Activated naive CD4-positive, alpha-beta T cell treated with anti-CD3 and anti-CD28 coated beads for 36 hours (primary cell): ENCODE data around the gene GPC5. TPM values are rescaled to one million over a fixed set of nuclear protein-coding genes. Genes with fewer than 3 reads are reported as not detected.

Experiments used
- CTCF ChIA-PET: fragments of 350-600 bp; sonication (Branson Sonifier 250); formaldehyde crosslinking; loops from one replicate; lab custom pipeline; 2021; ENCODE audit warnings: antibody characterized with exemption; lab: Charles Lee
- DNase-seq: peaks from one replicate; pipeline ENCODE4 v3.0.0-alpha.2; 2020
- H3K27ac Mint-ChIP-seq: one replicate; pipeline ENCODE4 v1.8.0; 2021; ENCODE audit warnings: mild to moderate bottlenecking, mixed read lengths
- H3K27me3 Mint-ChIP-seq: one replicate; pipeline ENCODE4 v1.8.0; 2021; ENCODE audit warnings: low read depth, mixed read lengths
- H3K36me3 Mint-ChIP-seq: one replicate; pipeline ENCODE4 v1.8.0; 2021; ENCODE audit warnings: low read depth, mixed read lengths
- H3K4me1 Mint-ChIP-seq: one replicate; pipeline ENCODE4 v1.8.0; 2021; ENCODE audit warnings: low read depth, mixed read lengths
- H3K4me3 Mint-ChIP-seq: one replicate; pipeline ENCODE4 v1.8.0; 2021; ENCODE audit warnings: mild to moderate bottlenecking, moderate library complexity, mixed read lengths
- H3K9me3 Mint-ChIP-seq: one replicate; pipeline ENCODE4 v1.8.0; 2021; ENCODE audit warnings: mixed read lengths
- intact Hi-C: fragments of 100-400 bp; cut with micrococcal nuclease; formaldehyde crosslinking; loops from one replicate; pipeline ENCODE4 v1.15.1; 2023
- total RNA-seq, 2 experiments: library from RNA; stranded (reverse); gene quantifications; one replicate each; pipeline ENCODE4 v1.2.3, GENCODE V29; 2021

Gene GPC5
- total RNA-seq, 2 experiments from 2014 or later, result 0.38 to 0.40 TPM

DNA sequence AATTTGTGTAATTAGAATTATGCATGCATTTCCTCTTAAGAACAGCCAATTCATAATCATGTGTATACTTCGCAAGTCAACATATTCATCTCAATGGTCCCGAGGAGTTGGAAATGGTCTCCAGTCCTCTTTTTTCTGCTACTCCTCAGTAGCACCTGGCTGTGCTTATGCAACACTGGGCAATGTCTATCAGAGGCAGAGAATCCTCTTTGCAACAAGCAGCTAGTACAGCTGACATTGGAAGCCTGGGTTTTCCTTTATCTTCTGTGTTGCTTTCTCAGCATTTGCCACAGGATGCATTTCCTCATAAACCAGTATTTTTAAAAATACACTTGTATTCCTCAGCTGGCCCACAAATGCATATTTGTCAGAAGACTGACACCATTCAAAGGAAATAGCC is 1422.9 kb downstream of the GPC5 start:
- no peak overlapping the region for H3K4me3 Mint-ChIP-seq
- no peak for DNase-seq
- H3K36me3 Mint-ChIP-seq, result no peaks in the 10 kb centered on the region
- H3K27ac Mint-ChIP-seq, result no peak overlapping the region
- H3K9me3 Mint-ChIP-seq, result no peaks in the 10 kb centered on the region
- H3K27me3 Mint-ChIP-seq, result no peaks in the 10 kb centered on the region
- CTCF ChIA-PET, result no interaction called here
- intact Hi-C loops, result no loop called here
- H3K4me1 Mint-ChIP-seq, result no peaks in the 10 kb centered on the region

DNA sequence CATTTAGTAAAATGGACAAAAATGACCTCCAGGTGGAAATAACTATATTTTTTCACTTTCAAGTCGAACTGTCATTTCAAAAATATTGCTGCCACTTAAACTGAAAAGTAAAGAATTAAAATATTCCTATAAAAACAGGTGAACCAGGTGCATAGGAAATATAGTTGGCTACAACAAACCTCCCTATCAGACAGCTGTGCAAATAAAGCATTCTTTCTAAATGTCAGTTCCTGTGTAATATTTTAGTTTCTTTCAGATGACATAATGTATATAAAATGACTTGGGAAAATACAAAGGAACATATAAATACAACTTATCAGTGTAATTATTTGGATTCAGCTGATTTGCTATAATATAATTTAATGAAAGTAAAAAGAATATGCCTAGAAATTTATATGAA is 1424.6 kb downstream of the GPC5 start:
- Mint-ChIP-seq H3K36me3 (no peaks in the 10 kb centered on the region), H3K4me3 (no peak overlapping the region), H3K27ac (no peak overlapping the region), H3K4me1 (no peaks in the 10 kb centered on the region), H3K9me3 (no peaks in the 10 kb centered on the region), H3K27me3 (no peaks in the 10 kb centered on the region)
- intact Hi-C loops, result no loop called here
- CTCF ChIA-PET, result interaction anchor here (0.6 kb wide), 1 partner anchor 22 kb away, joined by 4 read pairs; no protein-coding TSS in a partner anchor
- no peak for DNase-seq

DNA sequence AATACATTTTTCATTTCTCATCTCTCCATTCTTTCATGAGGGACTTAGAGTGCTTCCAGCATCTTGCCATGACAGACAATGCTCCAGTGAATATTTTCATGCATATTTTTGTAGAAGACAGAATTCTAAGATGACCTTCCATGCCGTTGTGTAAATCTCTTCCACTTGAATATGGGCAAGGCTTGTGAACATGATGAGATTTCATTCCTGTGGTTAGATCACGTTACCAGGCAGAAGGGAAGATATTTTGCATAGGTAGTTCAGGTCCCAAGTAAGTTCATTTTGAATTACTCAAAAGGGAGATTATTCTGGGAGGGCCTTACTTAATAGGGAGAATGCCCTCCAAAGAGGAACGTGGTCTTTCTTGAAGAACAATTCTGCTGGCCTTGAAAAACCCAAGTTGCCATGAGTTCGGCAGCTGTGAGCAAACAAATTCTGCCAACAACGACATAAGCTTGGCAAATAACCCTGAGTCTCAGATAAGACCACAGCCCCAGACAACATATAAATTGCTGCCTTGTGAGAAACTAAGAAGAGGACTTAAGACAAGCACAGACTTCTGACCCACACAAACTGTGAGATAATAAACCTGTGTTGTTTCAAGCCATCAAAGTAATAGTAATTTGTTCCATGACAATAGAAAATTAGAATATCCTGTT is 1427.6 kb downstream of the GPC5 start:
- no peaks in the 10 kb centered on the region for H3K36me3 Mint-ChIP-seq
- DNase-seq, result no peak
- intact Hi-C loops, result no loop called here
- no peaks in the 10 kb centered on the region for H3K27me3 Mint-ChIP-seq
- CTCF ChIA-PET, result no interaction called here
- H3K4me1 Mint-ChIP-seq, result no peaks in the 10 kb centered on the region
- H3K9me3 Mint-ChIP-seq, result no peaks in the 10 kb centered on the region
- no peak overlapping the region for H3K4me3 Mint-ChIP-seq
- no peak overlapping the region for H3K27ac Mint-ChIP-seq

DNA sequence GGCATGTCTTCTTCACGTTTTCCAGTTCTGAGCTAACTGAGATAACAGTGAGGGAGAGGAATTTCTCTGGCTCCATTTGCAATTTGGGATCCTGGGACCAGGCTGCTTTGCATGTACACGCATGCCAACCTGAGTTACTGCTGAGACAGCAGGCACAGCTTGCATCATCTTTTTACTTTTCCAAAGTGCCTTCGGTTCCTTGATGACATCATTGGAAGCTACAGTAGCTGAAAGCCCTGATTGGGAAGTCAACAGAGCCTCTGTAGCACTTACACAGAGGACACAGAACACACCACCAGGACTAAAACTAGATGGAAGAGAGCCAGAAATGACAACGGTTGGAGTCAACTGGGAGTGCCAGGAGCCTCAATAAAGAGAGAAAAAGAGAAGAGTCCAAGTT is 1429.1 kb downstream of the GPC5 start:
- intact Hi-C loops, result no loop called here
- H3K9me3 Mint-ChIP-seq, result no peaks in the 10 kb centered on the region
- no peaks in the 10 kb centered on the region for H3K27me3 Mint-ChIP-seq
- H3K4me1 Mint-ChIP-seq, result no peaks in the 10 kb centered on the region
- CTCF ChIA-PET, result no interaction called here
- H3K27ac Mint-ChIP-seq, result no peak overlapping the region
- H3K4me3 Mint-ChIP-seq, result no peak overlapping the region
- no peaks in the 10 kb centered on the region for H3K36me3 Mint-ChIP-seq
- DNase-seq, result no peak

DNA sequence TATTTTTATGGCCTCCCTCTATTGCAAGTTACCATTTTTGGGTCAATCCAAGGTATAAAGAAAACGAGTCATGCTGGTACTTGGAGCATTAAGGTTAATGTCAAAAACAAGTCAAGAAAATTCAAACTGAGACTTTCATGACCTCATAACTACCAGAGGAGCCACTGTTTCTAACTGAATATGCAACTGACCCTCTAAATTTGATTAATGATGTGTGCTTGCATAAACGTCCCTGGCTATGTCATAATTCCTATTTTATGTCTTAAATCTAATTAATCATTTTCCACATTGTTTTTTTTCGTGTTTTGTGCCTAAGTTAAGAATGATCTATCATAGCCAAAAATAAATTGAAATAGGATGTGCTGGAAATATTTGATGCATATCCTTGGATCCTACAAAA is 1431.5 kb downstream of the GPC5 start:
- intact Hi-C loops, result no loop called here
- Mint-ChIP-seq H3K27me3 (no peaks in the 10 kb centered on the region), H3K4me3 (no peak overlapping the region), H3K27ac (no peak overlapping the region), H3K36me3 (no peaks in the 10 kb centered on the region), H3K4me1 (no peaks in the 10 kb centered on the region), H3K9me3 (no peaks in the 10 kb centered on the region)
- CTCF ChIA-PET, result no interaction called here
- DNase-seq, result no peak

DNA sequence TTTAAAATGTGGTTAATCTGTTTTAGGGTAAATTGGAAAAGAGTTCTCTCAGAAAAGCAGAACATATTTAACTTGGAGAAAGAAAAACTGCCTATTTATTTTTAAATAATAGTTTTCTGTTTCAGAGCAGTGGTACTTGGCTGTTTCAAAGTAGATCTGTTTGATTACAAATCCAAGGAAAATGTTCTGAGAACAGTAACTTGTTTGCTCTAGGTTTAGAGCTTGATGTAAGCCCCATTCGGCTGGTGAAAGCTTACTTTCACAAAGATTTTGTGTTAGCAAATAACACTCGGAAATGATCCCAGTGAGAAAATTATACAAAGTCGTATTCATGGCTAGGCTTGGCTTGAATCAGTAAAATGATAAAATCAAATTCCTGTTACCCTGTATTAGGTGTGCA is 1432.4 kb downstream of the GPC5 start:
- Mint-ChIP-seq H3K36me3 (no peaks in the 10 kb centered on the region), H3K27ac (no peak overlapping the region), H3K4me1 (no peaks in the 10 kb centered on the region), H3K9me3 (peaks cover 1% of the 10 kb centered on the region), H3K27me3 (no peaks in the 10 kb centered on the region), H3K4me3 (no peak overlapping the region)
- CTCF ChIA-PET, result no interaction called here
- intact Hi-C loops, result no loop called here
- DNase-seq, result no peak

DNA sequence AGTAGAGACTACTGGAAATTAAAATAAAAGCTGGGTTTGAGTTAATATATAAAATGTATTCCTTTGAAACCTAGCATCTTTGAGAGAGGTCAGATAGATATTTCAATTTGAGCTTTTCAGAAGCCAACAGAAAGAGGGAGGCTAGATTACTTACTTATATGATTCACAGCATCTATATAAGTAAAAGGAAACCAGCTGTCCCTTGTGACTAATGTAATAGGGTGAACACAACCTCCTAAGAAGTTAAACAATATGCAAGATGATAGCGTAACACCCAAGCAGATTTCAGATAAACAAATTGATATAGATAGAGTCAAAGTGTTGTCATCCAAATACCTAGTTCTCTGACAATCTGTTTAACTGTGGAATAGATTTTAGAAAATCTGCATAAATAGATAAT is 1434.7 kb downstream of the GPC5 start:
- Mint-ChIP-seq H3K4me3 (no peak overlapping the region), H3K9me3 (peaks cover 1% of the 10 kb centered on the region), H3K36me3 (no peaks in the 10 kb centered on the region), H3K4me1 (no peaks in the 10 kb centered on the region), H3K27me3 (no peaks in the 10 kb centered on the region), H3K27ac (no peak overlapping the region)
- CTCF ChIA-PET, result no interaction called here
- DNase-seq, result no peak
- intact Hi-C loops, result no loop called here

DNA sequence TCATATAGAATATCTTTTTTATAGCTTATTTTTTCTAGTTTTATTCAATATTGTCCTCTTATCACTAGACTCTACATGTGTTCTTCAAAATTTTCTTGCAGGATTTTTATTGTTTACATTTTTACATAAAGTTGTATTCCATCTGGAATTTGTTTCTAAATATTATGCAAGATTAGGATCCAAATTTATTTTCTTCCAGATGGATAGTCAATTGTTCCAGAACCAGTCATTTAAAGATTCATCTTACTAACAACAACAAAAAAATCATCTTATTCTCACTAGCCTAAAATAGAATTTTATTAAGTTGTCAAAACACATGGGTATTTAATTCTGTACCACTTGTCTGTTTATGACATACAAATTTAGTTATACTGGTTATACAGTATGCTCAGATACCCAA is 1437.8 kb downstream of the GPC5 start:
- no peaks in the 10 kb centered on the region for H3K36me3 Mint-ChIP-seq
- no peak overlapping the region for H3K4me3 Mint-ChIP-seq
- no peak overlapping the region for H3K27ac Mint-ChIP-seq
- peaks cover 1% of the 10 kb centered on the region for H3K9me3 Mint-ChIP-seq
- CTCF ChIA-PET, result no interaction called here
- DNase-seq, result no peak
- no peaks in the 10 kb centered on the region for H3K27me3 Mint-ChIP-seq
- no peaks in the 10 kb centered on the region for H3K4me1 Mint-ChIP-seq
- intact Hi-C loops, result no loop called here

DNA sequence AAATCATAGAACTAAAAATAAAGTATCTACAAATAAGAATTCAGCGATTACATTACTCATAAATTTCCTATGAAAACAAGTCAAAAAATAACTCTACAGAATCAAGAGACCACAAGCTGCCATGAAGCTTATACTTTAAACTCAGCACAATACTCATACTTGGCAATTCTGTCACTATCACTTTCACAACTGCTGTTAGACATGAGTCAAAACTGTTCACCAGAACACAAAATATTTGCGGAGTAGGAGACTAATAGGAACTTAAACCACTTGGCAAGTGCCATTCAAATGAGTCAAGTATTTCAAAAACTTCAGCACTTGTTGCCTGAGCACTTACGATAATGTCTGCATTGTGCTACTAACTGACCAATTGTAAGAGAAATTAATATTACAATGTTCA is 1440.4 kb downstream of the GPC5 start:
- CTCF ChIA-PET, result no interaction called here
- Mint-ChIP-seq H3K36me3 (no peaks in the 10 kb centered on the region), H3K27ac (no peak overlapping the region), H3K4me1 (no peaks in the 10 kb centered on the region), H3K9me3 (peaks cover 1% of the 10 kb centered on the region), H3K4me3 (no peak overlapping the region), H3K27me3 (no peaks in the 10 kb centered on the region)
- no peak for DNase-seq
- intact Hi-C loops, result no loop called here

DNA sequence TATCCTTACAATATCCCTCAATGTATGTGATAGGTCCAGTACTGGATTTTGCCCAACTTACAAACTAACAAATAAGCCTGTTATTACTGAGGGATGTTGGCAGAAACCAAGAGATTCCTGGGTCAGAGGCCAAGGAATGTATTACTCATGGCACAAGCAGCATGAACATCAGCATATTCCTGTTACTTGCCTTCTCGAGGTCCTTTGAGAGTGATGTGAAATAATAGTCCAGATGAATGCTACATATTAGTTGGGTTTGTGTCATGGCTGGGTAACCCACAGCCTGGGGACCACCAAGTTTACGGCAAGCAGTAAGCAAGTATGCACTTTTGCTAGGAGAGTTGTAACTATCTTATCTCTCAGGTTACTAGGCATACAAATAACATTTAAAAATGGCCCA is 1443.7 kb downstream of the GPC5 start:
- no peak for DNase-seq
- no peak overlapping the region for H3K27ac Mint-ChIP-seq
- no peaks in the 10 kb centered on the region for H3K4me1 Mint-ChIP-seq
- no peaks in the 10 kb centered on the region for H3K27me3 Mint-ChIP-seq
- H3K4me3 Mint-ChIP-seq, result no peak overlapping the region
- H3K9me3 Mint-ChIP-seq, result no peaks in the 10 kb centered on the region
- H3K36me3 Mint-ChIP-seq, result no peaks in the 10 kb centered on the region
- intact Hi-C loops, result no loop called here
- CTCF ChIA-PET, result no interaction called here

DNA sequence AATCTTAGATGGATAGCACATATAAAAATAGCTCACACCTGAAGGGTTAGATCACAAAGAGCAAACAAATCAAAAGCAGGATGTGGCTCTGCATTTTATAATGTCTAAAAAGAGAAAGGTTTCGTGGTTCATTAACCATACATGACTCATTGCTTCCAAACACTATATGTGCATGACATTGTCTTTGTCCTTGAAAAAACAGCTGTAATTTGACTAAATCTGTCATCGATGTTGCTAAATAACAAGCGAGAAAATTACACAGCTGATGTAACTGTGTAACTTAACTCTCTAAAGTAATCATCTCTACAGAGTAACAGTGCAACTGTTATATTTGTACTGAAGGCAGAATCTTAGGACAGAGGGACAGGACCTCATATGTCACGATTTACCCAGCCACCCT is 1445.1 kb downstream of the GPC5 start:
- Mint-ChIP-seq H3K9me3 (no peaks in the 10 kb centered on the region), H3K27ac (no peak overlapping the region), H3K27me3 (no peaks in the 10 kb centered on the region), H3K4me1 (no peaks in the 10 kb centered on the region), H3K36me3 (no peaks in the 10 kb centered on the region), H3K4me3 (no peak overlapping the region)
- intact Hi-C loops, result no loop called here
- no peak for DNase-seq
- CTCF ChIA-PET, result no interaction called here

DNA sequence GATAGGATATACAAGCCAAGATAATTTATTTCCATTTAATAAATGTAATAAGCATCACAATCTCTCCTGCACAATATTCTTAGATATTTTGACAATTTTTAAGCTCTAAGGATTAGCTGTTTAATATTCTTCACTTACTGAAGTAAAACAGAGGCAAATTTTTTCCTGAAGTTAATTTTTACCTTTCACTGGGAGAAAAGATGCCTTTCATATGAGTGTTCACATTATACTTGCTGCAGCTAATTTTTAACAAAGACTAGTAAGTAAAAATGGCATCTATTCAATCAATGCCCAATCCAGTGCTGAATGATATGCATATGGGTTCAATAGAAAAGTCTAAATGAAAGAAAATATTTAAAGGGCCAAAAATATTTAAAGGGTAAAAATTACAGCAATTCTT is 1451.0 kb downstream of the GPC5 start:
- no peak for DNase-seq
- no peaks in the 10 kb centered on the region for H3K36me3 Mint-ChIP-seq
- no peaks in the 10 kb centered on the region for H3K27me3 Mint-ChIP-seq
- H3K4me3 Mint-ChIP-seq, result no peak overlapping the region
- peaks cover 3% of the 10 kb centered on the region for H3K9me3 Mint-ChIP-seq
- H3K4me1 Mint-ChIP-seq, result no peaks in the 10 kb centered on the region
- CTCF ChIA-PET, result no interaction called here
- intact Hi-C loops, result no loop called here
- H3K27ac Mint-ChIP-seq, result no peak overlapping the region

DNA sequence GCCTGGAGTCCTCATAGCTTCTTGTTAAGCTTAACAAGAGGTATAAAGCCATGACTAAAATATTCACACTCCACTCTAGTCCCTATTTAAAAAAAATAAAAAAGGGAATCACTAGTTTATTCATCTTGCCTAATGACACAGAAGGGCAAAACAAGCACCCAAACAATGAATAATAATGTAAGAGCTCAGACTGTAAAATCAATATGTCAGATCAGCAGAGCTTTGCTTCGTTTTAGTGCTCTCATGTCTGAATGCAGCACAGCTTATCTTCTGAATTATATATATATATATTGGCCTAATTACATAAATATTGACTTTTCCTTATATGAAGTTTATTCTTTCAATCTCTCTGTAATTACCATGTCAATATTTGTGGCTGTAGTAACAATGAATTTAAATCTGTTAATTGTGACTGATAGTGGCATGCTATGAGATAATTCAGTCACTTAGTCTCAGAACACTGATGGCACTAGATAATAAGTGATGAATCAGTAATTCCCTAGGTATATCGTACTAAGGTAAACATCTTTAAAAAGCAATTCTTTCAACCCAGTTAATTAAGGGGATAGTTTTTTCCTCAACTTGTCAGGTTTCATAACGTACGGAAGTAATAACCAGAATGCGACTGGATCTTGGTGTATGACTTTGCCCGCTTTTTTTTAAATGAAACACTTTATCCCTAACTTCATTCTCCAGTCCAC is 1466.3 kb downstream of the GPC5 start:
- no peaks in the 10 kb centered on the region for H3K4me1 Mint-ChIP-seq
- H3K27ac Mint-ChIP-seq, result no peak overlapping the region
- intact Hi-C loops, result no loop called here
- no peak overlapping the region for H3K4me3 Mint-ChIP-seq
- H3K36me3 Mint-ChIP-seq, result no peaks in the 10 kb centered on the region
- no peaks in the 10 kb centered on the region for H3K9me3 Mint-ChIP-seq
- CTCF ChIA-PET, result no interaction called here
- H3K27me3 Mint-ChIP-seq, result no peaks in the 10 kb centered on the region
- no peak for DNase-seq
